ENCODE results near the gene ITGB7.

Gene ITGB7

DNA sequence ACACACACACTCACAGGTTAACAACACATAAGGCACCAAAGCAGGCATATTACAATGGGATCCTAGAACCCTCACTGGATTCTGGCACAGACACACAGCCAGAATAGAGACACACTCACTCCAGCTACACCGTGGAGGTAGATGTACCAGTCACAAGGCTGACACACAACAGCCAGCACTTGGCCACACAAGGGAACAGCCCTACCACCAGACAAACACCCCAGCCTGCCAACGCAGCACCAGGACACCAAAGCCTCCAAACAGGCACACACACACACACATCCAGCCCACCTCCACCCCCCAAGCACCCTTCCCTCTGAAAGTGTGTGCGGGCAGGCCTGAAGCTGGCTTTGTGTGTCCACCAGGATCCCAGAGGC lies 10.9 kb upstream of the ITGB7 start:
- H3K36me3 ChIP-seq (replicated peaks), result peaks cover 13% of the 10 kb centered on the region
- no peak for DNase-seq (ENCODE audit: low spot score in 2 of 2)
- peak overlapping the region; percentile 5; the same call in 1 of the 2 replicates for H3K4me3 ChIP-seq
- no peaks in the 10 kb centered on the region for H3K27me3 ChIP-seq (ENCODE audit: low read depth)
- in situ Hi-C loops (cut with MboI; ENCODE audit: low sequenced_read_pairs), result no loop called here
- H3K9me3 ChIP-seq, result no peaks in the 10 kb centered on the region
- peaks cover 28% of the 10 kb centered on the region for H3K4me1 ChIP-seq

DNA sequence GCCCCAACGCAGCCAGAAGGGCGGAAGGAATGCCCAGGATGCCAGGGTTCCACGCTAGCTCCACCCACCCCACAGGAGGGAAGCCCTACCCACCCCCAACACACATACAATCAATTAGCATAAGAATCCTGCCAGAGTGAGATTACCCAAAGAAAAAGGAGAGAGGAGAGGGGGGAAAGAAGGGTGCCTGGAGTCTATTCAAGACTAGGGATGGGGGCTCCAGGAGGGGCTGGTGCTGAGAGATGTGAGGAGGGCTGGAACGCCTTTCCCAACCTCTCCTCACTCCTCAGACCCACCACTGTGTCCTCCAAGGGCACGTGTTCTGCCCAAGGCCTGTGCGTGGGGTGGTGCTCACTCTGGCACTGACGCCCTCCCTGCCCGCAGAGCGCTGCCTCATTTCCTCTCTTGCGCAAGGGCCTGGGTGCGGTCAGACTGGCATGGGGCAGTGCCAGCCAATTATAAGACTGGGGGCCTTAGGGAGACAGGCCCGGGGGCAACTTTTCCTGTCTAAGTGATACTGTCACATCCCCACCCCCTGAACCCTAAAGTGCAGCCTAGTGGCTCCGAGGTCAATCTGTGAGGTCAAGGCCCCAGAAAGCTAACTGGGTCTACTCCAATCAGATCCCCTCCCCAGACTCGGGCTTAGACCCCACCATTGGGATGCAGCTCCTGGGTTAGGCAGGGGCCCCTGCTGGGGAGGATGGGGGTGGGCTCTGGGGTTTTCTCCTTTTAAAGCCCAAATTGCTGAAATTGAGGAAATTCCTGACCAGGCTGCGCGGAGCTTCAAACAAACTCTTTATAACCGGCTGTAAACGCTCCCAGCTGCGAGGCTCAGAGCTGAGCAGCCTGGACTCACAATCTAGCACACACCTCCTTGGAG lies 10.2 kb upstream of the ITGB7 start:
- peak overlapping the region; percentile 5; the same call in 1 of the 2 replicates for H3K4me3 ChIP-seq
- H3K4me1 ChIP-seq, result peaks cover 28% of the 10 kb centered on the region
- no peaks in the 10 kb centered on the region for H3K27me3 ChIP-seq (ENCODE audit: low read depth)
- in situ Hi-C loops (cut with MboI; ENCODE audit: low sequenced_read_pairs), result no loop called here
- H3K36me3 ChIP-seq (replicated peaks), result peaks cover 19% of the 10 kb centered on the region
- DNase-seq (ENCODE audit: low spot score in 2 of 2), result peak; percentile 38 to 61
- no peaks in the 10 kb centered on the region for H3K9me3 ChIP-seq

DNA sequence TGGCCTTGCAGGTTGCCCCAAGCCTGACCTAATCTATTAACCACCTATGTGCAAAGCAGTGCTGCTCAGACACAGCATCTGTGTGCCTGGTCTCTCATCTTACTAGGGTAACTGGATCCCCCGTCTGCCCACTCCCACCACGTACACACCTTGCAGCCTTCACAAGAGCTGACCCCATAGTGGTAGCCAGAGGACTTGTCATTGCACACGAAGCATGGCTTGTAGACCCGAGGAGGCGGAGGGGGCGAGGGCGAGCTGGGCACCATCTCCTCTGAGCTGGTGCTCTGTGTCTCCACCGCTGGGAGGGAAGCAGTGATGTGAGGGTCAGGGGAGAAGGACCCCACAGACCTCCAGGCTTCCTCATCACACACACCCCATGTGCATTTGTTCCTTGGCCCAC lies 8.4 kb upstream of the ITGB7 start:
- no peaks in the 10 kb centered on the region for H3K9me3 ChIP-seq
- no peaks in the 10 kb centered on the region for H3K27me3 ChIP-seq (ENCODE audit: low read depth)
- no peak for DNase-seq (ENCODE audit: low spot score in 2 of 2)
- H3K4me1 ChIP-seq, result peaks cover 22% of the 10 kb centered on the region
- in situ Hi-C loops (cut with MboI; ENCODE audit: low sequenced_read_pairs), result no loop called here
- H3K4me3 ChIP-seq, result no peak overlapping the region
- peaks cover 33% of the 10 kb centered on the region for H3K36me3 ChIP-seq (replicated peaks)

DNA sequence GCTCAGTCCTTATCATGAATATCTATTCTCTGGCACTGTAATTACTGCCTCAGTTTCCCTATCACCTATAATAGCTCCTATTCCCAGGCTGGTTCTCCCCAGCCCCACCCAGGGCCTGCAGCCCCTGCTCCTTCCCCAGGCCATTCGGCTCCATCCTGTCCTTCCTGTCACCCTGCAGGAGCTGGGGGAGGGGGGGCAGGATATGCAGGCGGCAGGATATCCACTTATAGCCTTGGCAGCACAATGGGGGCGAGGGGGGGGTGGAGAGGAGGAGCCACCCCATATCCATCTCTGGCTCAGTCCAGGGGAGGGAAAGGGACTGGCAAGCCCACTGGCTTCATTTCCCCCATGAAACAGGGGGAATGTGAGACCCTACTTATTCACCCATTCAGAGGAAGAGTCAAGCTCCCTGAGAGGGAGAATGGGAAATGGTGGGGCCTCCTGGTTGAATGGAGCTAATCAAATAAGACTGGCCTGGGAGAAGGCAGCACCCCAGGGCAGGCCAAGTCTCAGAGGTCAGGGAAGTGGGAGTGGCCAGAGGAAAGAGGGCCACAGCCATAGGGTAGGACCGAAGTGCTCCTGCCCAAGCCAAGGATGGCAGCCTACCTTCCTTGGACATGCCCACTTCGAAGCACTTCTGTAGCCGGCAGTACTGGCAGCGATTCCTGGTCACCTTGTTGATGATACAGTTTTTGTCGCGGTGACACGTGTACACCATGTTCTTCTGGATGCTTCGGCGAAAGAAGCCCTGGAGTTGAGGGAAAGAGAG lies 7.8 kb upstream of the ITGB7 start:
- in situ Hi-C loops (cut with MboI; ENCODE audit: low sequenced_read_pairs), result loop anchor here (5.0 kb wide), 1 partner anchor 72 kb away; no protein-coding TSS in a partner anchor
- peaks cover 33% of the 10 kb centered on the region for H3K36me3 ChIP-seq (replicated peaks)
- H3K4me3 ChIP-seq, result no peak overlapping the region
- H3K4me1 ChIP-seq, result peaks cover 22% of the 10 kb centered on the region
- DNase-seq (ENCODE audit: low spot score in 2 of 2), result no peak
- no peaks in the 10 kb centered on the region for H3K27me3 ChIP-seq (ENCODE audit: low read depth)
- no peaks in the 10 kb centered on the region; the same call in 1 of the 2 replicates for H3K9me3 ChIP-seq

DNA sequence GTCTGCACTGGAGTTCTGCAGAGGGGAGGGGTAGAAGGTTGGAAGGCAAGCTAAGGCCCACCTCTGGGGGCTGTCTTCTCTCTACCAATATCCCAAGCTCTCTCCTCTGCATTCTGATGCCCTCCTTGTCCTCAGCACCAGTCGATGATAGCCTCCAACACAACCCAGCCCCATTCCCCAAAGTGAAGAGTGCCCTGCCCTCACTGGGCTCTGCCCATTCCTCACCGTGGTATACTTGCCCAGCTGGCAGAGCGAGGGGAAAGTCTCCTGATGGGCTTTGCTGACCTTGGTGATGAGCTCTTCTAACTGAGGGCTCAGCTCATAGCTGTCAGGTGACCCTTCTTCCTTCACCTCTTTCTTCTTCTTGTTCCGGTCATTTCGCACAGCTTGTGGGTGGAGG lies 7.2 kb upstream of the ITGB7 start:
- peaks cover 22% of the 10 kb centered on the region for H3K4me1 ChIP-seq
- H3K27me3 ChIP-seq (ENCODE audit: low read depth), result no peaks in the 10 kb centered on the region
- H3K9me3 ChIP-seq, result no peaks in the 10 kb centered on the region; the same call in 1 of the 2 replicates
- DNase-seq (ENCODE audit: low spot score in 2 of 2), result no peak
- in situ Hi-C loops (cut with MboI; ENCODE audit: low sequenced_read_pairs), result loop anchor here (5.0 kb wide), 1 partner anchor 73 kb away; no protein-coding TSS in a partner anchor
- peaks cover 33% of the 10 kb centered on the region for H3K36me3 ChIP-seq (replicated peaks)
- no peak overlapping the region for H3K4me3 ChIP-seq

DNA sequence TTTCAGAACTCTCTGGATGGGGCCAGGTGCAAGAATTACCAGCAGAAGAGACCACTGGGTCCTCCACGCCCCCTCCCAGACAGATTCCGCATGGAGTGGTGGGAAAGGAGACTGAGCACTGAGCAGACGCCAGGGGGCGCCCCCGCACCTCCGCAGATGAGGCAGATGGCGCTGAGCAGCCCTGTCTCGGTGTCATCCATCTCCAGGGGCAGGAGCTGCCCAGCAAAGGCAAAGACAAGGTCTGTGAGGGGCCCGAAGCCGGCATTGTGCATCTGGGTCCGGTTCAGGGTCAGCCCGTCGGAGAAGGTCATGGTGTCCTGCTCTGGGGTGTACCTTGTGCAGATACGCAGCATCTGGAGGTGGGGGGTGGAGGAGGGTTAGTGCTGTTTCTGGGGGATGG lies 6.3 kb upstream of the ITGB7 start:
- no peaks in the 10 kb centered on the region; the same call in 1 of the 2 replicates for H3K9me3 ChIP-seq
- H3K36me3 ChIP-seq (replicated peaks), result peaks cover 33% of the 10 kb centered on the region
- no peaks in the 10 kb centered on the region for H3K27me3 ChIP-seq (ENCODE audit: low read depth)
- DNase-seq (ENCODE audit: low spot score in 2 of 2), result peak; percentile 73 to 92
- H3K4me3 ChIP-seq, result no peak overlapping the region
- peaks cover 18% of the 10 kb centered on the region for H3K4me1 ChIP-seq
- in situ Hi-C loops (cut with MboI; ENCODE audit: low sequenced_read_pairs), result loop anchor here (5.0 kb wide), 1 partner anchor 74 kb away; no protein-coding TSS in a partner anchor

DNA sequence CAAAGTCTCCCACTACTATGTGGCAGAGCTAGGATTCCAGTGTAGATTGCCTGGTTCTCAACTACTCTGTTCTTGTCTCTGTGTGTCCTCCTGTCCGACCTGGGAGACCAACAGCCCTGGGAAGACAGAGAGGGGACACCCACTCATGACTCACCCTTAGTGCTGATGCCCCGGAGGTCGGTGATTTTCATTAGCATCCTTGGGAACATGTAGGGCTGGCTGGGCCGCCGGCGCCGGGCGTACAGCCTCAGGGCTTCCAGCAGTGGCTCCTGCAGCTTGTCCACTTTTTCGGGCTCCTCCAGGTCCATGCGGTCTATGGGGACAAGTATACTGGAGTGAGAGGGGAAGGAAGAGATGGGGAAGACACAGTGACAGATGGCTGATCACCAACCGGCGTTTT lies 5.9 kb upstream of the ITGB7 start:
- in situ Hi-C loops (cut with MboI; ENCODE audit: low sequenced_read_pairs), result loop anchor here (5.0 kb wide), 1 partner anchor 74 kb away; no protein-coding TSS in a partner anchor
- Histone ChIP-seq H3K4me3 (no peak overlapping the region), H3K27me3 (ENCODE audit: low read depth) (no peaks in the 10 kb centered on the region), H3K4me1 (peaks cover 14% of the 10 kb centered on the region), H3K9me3 (no peaks in the 10 kb centered on the region; the same call in 1 of the 2 replicates), H3K36me3 (replicated peaks) (peaks cover 33% of the 10 kb centered on the region)
- DNase-seq (ENCODE audit: low spot score in 2 of 2), result no peak

DNA sequence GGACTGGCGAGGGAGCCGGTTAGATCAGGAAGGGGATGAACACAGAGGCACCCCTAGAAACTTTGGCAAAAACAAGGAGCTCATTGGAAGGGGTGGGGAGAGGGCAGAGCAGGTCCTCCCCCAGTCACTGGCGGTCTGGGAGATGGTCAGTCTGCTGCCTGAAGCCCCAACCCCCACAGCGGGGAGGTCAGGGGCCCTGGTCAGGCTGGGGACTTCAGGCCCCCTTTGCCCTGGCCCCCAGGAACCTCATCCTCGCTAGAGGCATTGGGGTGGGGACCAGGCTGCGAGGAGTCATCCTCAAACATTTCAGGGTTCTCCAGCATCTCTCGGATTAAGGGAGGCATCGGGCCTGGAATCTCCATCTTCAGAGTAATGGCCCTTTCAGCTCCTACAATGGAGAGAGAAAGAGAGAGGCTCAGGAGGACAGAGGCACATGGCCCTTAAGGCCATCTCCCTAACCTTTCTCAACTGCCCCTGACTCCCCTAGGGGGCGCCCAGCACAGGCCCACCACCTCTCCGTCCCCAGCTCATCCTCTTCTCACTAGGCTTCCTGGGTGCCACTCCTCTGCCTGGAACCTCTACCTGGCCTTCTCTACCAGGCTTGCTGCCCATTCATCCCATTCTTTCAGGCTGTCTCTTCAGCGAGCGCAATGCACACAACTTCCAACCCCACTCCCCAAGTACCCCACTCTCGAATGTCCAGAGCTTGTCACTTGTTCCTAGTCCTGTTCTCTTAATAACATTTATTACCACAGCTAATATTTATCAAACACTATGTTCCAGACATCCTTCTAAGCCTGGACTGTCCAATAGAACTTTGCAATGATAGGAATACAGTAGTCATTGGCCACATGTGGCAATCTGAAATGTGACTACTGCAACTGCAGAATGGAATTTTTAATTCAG lies 4.7 kb upstream of the ITGB7 start:
- in situ Hi-C loops (cut with MboI; ENCODE audit: low sequenced_read_pairs), result loop anchor here (5.0 kb wide), 1 partner anchor 76 kb away; no protein-coding TSS in a partner anchor
- no peaks in the 10 kb centered on the region for H3K27me3 ChIP-seq (ENCODE audit: low read depth)
- H3K4me1 ChIP-seq, result peaks cover 2% of the 10 kb centered on the region; the same call in 1 of the 2 replicates
- H3K4me3 ChIP-seq, result no peak overlapping the region
- H3K36me3 ChIP-seq (replicated peaks), result peaks cover 33% of the 10 kb centered on the region
- peak in 1 of 2 experiments; percentile 41 for DNase-seq (ENCODE audit: low spot score in 2 of 2)
- H3K9me3 ChIP-seq, result no peaks in the 10 kb centered on the region; the same call in 1 of the 2 replicates

DNA sequence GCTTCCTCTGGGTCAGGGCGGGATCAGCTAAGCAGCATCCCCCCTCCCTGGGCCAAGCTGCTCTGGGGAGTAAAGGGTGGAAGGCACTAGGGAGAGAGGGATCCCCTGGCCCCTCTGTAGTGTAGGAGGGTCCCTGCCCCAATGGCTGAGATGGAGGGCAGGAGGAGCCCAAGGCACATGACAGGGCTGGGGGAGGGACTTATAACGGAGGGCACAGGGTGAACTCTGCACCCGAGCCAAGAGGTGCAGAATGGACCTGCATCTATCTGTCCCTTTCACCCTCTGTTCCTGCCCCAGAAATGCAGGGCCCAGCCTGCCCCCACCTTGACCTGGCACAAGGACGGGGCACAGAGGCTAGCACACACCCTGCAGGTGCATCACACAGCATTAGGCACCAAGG lies 3.8 kb upstream of the ITGB7 start:
- no peak for DNase-seq (ENCODE audit: low spot score in 2 of 2)
- peaks cover 33% of the 10 kb centered on the region for H3K36me3 ChIP-seq (replicated peaks)
- H3K4me3 ChIP-seq, result no peak overlapping the region
- H3K27me3 ChIP-seq (ENCODE audit: low read depth), result no peaks in the 10 kb centered on the region
- H3K4me1 ChIP-seq, result no peaks in the 10 kb centered on the region
- H3K9me3 ChIP-seq, result no peaks in the 10 kb centered on the region; the same call in 1 of the 2 replicates
- in situ Hi-C loops (cut with MboI; ENCODE audit: low sequenced_read_pairs), result loop anchor here (5.0 kb wide), 1 partner anchor 76 kb away; no protein-coding TSS in a partner anchor

DNA sequence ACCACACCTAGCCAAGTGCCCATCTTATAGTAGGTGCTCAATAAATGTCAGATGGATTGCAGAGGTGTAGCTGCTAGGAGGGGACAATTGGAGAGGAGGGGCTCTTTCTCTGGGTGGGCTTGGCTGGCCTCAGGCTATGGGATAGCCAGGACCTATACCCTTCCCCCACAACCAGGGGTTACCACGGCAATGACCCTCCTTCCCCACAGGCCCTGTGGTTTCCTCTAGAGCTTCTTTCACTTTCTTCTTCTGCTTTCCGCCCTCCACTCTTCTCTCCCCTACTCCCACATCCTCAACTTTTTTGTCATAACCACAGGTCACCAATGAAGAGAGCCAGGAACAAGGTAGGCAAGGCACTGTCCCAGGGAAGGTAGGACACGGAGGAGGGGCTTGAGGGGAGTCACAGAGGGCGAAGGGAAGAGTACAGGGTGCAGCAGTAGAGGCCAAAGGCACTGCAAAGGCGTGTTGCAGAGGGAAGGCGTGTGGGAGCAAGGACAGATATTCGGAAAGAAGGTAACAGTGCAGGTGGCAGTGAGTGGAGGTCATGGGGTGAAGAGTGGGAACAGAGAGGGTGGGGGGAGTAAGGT lies 1.9 kb upstream of the ITGB7 start:
- Histone ChIP-seq H3K4me3 (no peak overlapping the region), H3K4me1 (no peaks in the 10 kb centered on the region), H3K9me3 (no peaks in the 10 kb centered on the region; the same call in 1 of the 2 replicates), H3K27me3 (ENCODE audit: low read depth) (no peaks in the 10 kb centered on the region), H3K36me3 (replicated peaks) (peaks cover 30% of the 10 kb centered on the region)
- in situ Hi-C loops (cut with MboI; ENCODE audit: low sequenced_read_pairs), result loop anchor here (10.0 kb wide), 1 partner anchor 306 kb away; no protein-coding TSS in a partner anchor
- no peak for DNase-seq (ENCODE audit: low spot score in 2 of 2)

DNA sequence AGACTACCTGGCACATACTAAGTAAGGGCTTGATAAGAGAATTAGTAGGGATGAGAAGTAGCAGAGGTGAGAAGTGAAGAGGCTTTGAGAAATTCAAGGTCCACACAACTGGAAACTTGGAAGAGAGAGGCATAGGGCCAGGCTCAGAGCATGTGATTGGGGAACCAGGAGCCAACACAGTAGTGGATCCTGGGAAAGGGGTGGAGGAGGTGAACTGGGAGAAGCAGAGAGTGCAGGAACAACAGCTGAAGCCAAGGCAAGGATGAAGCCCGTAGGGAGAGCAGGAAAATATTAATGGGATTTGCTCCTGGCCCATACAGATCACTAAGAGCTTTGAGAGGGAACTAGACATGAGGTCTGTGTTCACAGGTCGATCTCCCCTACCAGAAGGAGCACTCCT lies 1.4 kb upstream of the ITGB7 start:
- Histone ChIP-seq H3K36me3 (replicated peaks) (peaks cover 25% of the 10 kb centered on the region), H3K4me1 (no peaks in the 10 kb centered on the region)

DNA sequence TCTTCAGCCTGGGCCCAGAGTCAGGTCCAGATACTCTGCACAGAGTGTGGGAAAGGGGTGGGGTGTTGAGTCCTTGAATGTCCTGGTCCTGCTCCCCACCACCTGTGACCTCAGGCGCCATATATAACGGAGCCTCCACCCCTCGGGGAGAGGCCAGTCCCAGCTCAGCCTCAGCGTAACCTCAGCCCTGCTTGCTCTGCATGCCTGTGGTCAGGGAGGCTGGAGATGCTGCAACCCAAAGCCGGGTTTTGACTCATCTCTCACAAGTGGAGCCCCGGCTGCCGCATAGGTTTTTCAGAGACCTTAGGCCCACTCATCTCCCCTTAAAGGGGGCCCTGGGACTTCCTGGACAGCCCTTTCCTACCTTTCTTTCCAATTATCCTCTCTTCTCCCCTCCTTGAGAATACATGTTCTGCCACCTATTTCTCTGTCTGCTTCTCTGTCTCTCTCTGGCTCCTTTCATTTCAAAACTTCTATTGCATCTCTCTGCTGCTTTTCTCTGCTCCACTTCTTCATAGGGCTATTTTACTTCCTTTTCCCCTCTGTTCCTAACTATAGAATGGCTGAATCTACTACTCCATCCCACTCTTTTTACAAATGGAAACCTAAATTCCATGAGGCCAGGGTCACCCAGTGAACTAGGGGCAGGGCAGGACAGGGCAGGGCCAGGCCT lies 1.2 kb downstream of the ITGB7 start:
- Histone ChIP-seq H3K4me3 (no peak overlapping the region), H3K4me1 (no peaks in the 10 kb centered on the region), H3K9me3 (no peaks in the 10 kb centered on the region; the same call in 1 of the 2 replicates), H3K36me3 (replicated peaks) (no peaks in the 10 kb centered on the region), H3K27me3 (ENCODE audit: low read depth) (no peaks in the 10 kb centered on the region)
- in situ Hi-C loops (cut with MboI; ENCODE audit: low sequenced_read_pairs), result loop anchor here (10.0 kb wide), 1 partner anchor 309 kb away; no protein-coding TSS in a partner anchor
- DNase-seq (ENCODE audit: low spot score in 2 of 2), result no peak

More for the DNA sequence above, 1.4 kb upstream of the ITGB7 start:
- Histone ChIP-seq H3K27me3 (ENCODE audit: low read depth) (no peaks in the 10 kb centered on the region), H3K9me3 (no peaks in the 10 kb centered on the region; the same call in 1 of the 2 replicates), H3K4me3 (no peak overlapping the region)
- no peak for DNase-seq (ENCODE audit: low spot score in 2 of 2)
- in situ Hi-C loops (cut with MboI; ENCODE audit: low sequenced_read_pairs), result loop anchor here (10.0 kb wide), 1 partner anchor 306 kb away; no protein-coding TSS in a partner anchor
